Ovary (tissue), 9 donors: ENCODE results near the gene ACACB. TPM values are rescaled to one million over a fixed set of nuclear protein-coding genes. Genes with fewer than 3 reads are reported as not detected.

Experiments
- DNase-seq, 5 donors: peaks; one replicate each; pipeline ENCODE4 v3.0.0-alpha.2; 2019 to 2020
- H3K27ac ChIP-seq, 2 donors: fragments of 200-600 bp; one replicate each; pipeline versions ENCODE4 v1.5.1 to v1.8.0; 2019 to 2022
- H3K27me3 ChIP-seq: fragments of 200-600 bp; one replicate; pipeline ENCODE4 v1.8.0; 2022
- H3K36me3 ChIP-seq: fragments of 200-600 bp; sonication (generic); one replicate; pipeline ENCODE4 v1.5.1; 2019
- H3K4me1 ChIP-seq: one replicate; pipeline ENCODE4 v1.8.1; 2013; ENCODE audit warnings: mild to moderate bottlenecking, moderate library complexity; ENCODE audit not compliant: insufficient read depth
- H3K4me3 ChIP-seq: fragments of 200-600 bp; sonication (generic); one replicate; pipeline ENCODE4 v1.5.1; 2017
- H3K9me3 ChIP-seq, 2 donors: fragments of 200-600 bp in 1 of 2; sonication (generic) in 1 of 2; one replicate each; pipeline versions ENCODE4 v1.5.1 to v1.8.1; 2013 to 2019; ENCODE audit warnings: mild to moderate bottlenecking in 1 of 2, moderate library complexity in 1 of 2
- EP300 ChIP-seq: sonication (generic); formaldehyde crosslinking; IDR thresholded peaks from one replicate; pipeline ENCODE4 v1.6.1; 2017; ENCODE audit warnings: antibody characterized with exemption
- POLR2A ChIP-seq: fragments of 450-650 bp; IDR thresholded peaks from one replicate; pipeline ENCODE4 v1.6.1; 2017; ENCODE audit warnings: antibody characterized with exemption, mild to moderate bottlenecking, moderate library complexity
- WGBS, 3 donors: extraction: QIAGEN DNeasy Blood & Tissue Kit in 1 of 3; methylation state at CpG; one replicate each; pipeline versions ENCODE4 v1.1.5 to v1.1.7; 2013 to 2017; 5-methylcytosine and 5-hydroxymethylcytosine counted together
- intact Hi-C, 4 donors: fragments of 100-400 bp; cut with DNase I; formaldehyde crosslinking; loops; one replicate each; pipeline versions ENCODE4 v1.11.0 to v1.15.1; 2022 to 2023
- polyA plus RNA-seq, 2 donors: library from polyadenylated mRNA; stranded (reverse); fragments of 200-250 nt in 1 of 2; fragments of 350-450 nt in 1 of 2; fragmentation: Illumina TruSeq in 1 of 2; extraction: RNeasy Lipid Tissue Mini Kit (QIAGEN cat#74804) in 1 of 2; gene quantifications; one replicate each; pipeline ENCODE4 v1.2.3, GENCODE V29; 2013 to 2014
- total RNA-seq, 7 donors: library from RNA; depleted of rRNA in 2 of 7; stranded (reverse); fragments of >200 nt in 2 of 7; fragmentation: NEBNext Ultra II Directional in 3 of 7; extraction: Animal tissue kit (Norgen Biotek cat#: 25700) in 3 of 7; gene quantifications; one replicate each; pipeline versions ENCODE4 v1.1.0 to v1.2.4, GENCODE V29; 2016 to 2023
- TF ChIP-seq, protein P1 (sequence below), 3 donors: fragments of 450-650 bp in 2 of 3; fragments of 200-600 bp in 1 of 3; IDR thresholded peaks; one replicate each; pipeline versions ENCODE4 v1.5.1 to v1.8.0; 2016 to 2022; ENCODE audit warnings: antibody characterized with exemption in 3 of 3, mild to moderate bottlenecking in 1 of 3
- donor health status: DM: no; HTN: no; CAD: no; lungs with moderate emphysema.
- donor health status: DM: no; HTN: no; CAD: no.
- donor health status: Bipolar disorder and iron deficiency.
- donor health status: DM: yes; HTN: yes; CAD: no.
- donor health status: DM: no; HTN: no; CAD: no.
- donor health status: DM: yes; HTN: yes; CAD: no.

ACACB gene
- total and polyA plus RNA-seq, 9 donors = 20.5 to 56.5 (median 40.4) TPM

DNA sequence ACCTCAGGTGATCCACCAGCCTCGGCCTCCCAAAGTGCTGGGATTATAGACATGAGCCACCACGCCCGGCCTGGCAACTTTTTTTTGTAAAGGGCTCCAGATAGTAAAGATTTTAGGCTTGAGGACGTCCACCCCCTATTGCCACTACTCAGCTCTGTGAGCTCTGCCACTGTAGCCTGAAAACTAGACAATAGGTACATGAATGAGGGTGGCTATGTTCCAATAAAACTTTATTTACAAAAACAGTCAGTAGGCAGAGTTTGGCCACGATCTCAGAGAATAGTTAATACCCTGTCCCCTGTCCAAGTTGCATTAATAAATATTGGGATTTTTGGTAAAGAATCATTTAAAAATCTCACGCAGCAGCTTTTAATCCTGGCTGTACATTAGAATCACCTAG lies 102.6 kb downstream of the ACACB start:
- Histone ChIP-seq H3K36me3 (no peaks in the 10 kb centered on the region), H3K27ac (no peak overlapping the region), H3K9me3 (no peaks in the 10 kb centered on the region), H3K4me3 (no peak overlapping the region), H3K27me3 (no peaks in the 10 kb centered on the region), H3K4me1 (no peaks in the 10 kb centered on the region)
- DNase-seq = no peak
- TF ChIP-seq POLR2A = no peak
- TF ChIP-seq, protein P1, sequence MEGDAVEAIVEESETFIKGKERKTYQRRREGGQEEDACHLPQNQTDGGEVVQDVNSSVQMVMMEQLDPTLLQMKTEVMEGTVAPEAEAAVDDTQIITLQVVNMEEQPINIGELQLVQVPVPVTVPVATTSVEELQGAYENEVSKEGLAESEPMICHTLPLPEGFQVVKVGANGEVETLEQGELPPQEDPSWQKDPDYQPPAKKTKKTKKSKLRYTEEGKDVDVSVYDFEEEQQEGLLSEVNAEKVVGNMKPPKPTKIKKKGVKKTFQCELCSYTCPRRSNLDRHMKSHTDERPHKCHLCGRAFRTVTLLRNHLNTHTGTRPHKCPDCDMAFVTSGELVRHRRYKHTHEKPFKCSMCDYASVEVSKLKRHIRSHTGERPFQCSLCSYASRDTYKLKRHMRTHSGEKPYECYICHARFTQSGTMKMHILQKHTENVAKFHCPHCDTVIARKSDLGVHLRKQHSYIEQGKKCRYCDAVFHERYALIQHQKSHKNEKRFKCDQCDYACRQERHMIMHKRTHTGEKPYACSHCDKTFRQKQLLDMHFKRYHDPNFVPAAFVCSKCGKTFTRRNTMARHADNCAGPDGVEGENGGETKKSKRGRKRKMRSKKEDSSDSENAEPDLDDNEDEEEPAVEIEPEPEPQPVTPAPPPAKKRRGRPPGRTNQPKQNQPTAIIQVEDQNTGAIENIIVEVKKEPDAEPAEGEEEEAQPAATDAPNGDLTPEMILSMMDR (IDR thresholded peaks at IDR 0.05) = no peak
- TF ChIP-seq EP300 = no peak
- 93 to 97% (median 97%) methylated on average over 6 of the region's 6 CpGs for WGBS, 3 donors
- intact Hi-C loops = no loop called here

DNA sequence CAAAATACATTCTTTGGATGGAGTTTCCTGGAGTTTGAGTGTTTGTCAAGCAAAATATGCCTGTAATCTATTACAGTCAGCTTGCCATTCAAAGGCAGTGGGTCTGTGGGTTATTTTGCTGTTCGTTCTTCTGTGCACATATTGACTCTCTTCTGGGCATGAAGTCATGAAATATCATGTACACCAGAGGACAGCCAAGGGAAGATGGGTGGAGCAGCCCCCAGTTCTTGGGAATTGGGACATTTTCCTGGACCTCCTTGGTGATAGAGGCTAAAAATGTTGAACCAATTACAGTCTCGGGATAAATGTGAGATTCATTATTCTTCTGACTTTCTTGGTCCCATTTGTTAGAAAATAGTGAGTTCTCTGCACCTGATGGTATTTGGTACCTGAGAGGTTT lies 103.6 kb downstream of the ACACB start:
- no peak for DNase-seq
- no peaks in the 10 kb centered on the region for H3K36me3 ChIP-seq
- H3K27me3 ChIP-seq = no peaks in the 10 kb centered on the region
- 54 to 70% (median 57%) methylated on average over 2 of the region's 2 CpGs for WGBS, 3 donors
- intact Hi-C loops = no loop called here
- H3K9me3 ChIP-seq = no peaks in the 10 kb centered on the region
- no peak overlapping the region for H3K4me3 ChIP-seq
- no peak overlapping the region for H3K27ac ChIP-seq
- TF ChIP-seq, protein P1 (IDR thresholded peaks at IDR 0.05) = no peak
- TF ChIP-seq POLR2A (no peak), EP300 (no peak)
- no peaks in the 10 kb centered on the region for H3K4me1 ChIP-seq

DNA sequence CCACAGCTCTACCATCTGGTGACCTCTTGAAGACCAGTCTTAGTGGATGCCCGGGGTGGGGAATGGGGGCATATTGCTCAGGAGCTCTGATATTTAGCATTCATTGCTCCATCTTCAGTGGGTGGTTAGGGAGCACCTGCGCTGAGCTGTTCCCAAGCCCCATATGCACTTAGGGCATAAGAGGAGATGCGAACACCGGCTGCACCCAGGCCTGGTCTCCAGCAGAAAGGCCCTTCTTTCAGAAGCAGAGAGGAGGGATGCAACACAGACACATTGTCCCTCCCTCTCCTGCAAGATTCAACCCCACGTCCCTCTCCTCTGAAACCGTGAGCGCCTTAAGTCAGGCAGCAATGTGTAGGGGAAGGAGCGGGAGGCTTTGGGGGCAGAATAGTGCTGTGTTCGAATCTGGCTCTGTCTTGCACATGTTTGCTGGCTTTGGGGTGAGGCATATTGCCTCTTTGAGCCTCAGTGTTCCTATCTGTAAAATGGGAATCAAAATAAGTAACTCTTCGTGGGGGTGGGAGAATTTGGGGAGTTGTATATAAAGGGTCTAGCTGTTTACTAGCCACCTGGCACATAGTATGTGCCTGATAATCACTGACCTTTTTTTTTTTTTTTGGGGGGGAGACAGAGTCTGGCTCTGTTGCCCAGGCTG lies 105.0 kb downstream of the ACACB start:
- H3K36me3 ChIP-seq = no peaks in the 10 kb centered on the region
- TF ChIP-seq, protein P1 (IDR thresholded peaks at IDR 0.05) = no peak
- TF ChIP-seq POLR2A = no peak
- no peak for TF ChIP-seq EP300
- H3K27ac ChIP-seq = no peak overlapping the region
- H3K27me3 ChIP-seq = no peaks in the 10 kb centered on the region
- no peak overlapping the region for H3K4me3 ChIP-seq
- DNase-seq = no peak
- no peaks in the 10 kb centered on the region for H3K9me3 ChIP-seq
- intact Hi-C loops = no loop called here
- WGBS, 3 donors = 93 to 95% (median 93%) methylated on average over 10 of the region's 10 CpGs
- no peaks in the 10 kb centered on the region for H3K4me1 ChIP-seq

DNA sequence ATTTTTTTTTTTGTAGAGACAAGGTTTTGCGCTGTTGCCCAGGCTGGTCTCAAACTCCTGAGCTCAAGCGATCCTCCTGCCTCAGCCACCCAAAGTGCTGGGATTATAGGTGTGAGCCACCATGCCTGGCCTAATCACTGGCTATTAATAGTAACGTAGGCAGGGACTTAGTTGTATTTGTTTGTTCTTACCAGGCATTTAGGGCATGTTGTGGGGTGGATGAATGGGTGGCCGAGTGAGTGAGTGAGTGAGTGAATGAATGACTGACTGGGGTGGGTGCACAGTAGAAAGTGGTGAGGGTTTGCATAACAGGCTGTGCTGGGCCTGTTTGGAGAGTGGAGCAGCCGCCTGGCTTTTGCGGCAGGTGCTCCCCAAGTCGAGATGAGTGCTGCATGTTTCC lies 105.7 kb downstream of the ACACB start:
- intact Hi-C loops = no loop called here
- H3K4me1 ChIP-seq = no peaks in the 10 kb centered on the region
- TF ChIP-seq EP300 (no peak), POLR2A (no peak)
- TF ChIP-seq, protein P1 (IDR thresholded peaks at IDR 0.05) = no peak
- H3K27me3 ChIP-seq = no peaks in the 10 kb centered on the region
- 82 to 87% (median 84%) methylated on average over 7 of the region's 7 CpGs for WGBS, 3 donors
- H3K36me3 ChIP-seq = no peaks in the 10 kb centered on the region
- no peak overlapping the region for H3K4me3 ChIP-seq
- no peaks in the 10 kb centered on the region for H3K9me3 ChIP-seq
- no peak overlapping the region for H3K27ac ChIP-seq
- no peak for DNase-seq
